Colon (tissue), 2 donors: ENCODE data around the gene TCP11.
"Not testable (repeated sequence)": the region's sequence is repeated elsewhere in the genome, so short reads cannot be mapped to it uniquely, and the experiment has no call there.

Experiments used
- FAIRE-seq: peaks from 2 replicates; lab custom pipeline; 2012; peaks lifted over from hg19 to GRCh38; lab: Jason Lieb, UNC
- donor health status: control.
- donor health status: control.

The TCP11 gene

DNA sequence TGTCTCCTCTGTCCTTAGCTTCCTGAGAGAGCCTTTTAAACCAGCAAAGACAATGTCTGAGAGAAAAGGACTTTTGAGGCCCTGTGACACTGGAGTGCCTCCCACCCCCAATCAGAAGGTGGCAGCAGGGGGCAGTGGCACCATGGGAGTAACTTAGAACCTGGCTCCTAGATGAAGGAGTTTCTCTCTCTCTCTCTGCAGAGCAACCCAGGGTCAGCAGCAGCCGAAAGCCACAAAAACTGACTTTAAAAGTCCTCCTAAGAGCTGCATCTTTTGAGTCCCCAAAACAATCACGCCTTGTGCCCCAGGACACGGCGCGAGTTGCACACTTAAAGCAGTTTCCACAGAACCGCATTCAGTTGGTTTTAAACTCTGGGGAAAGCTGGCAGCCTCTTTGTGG lies 5.3 kb upstream of the TCP11 start:
- FAIRE-seq = no peak

GRCh38 chr6:35145757-35146156 lies 4.6 kb upstream of the TCP11 start:
- no peak for FAIRE-seq

GRCh38 chr6:35142588-35143569 lies 1.7 kb upstream of the TCP11 start:
- FAIRE-seq = no peak

GRCh38 chr6:35140639-35141006 lies 516 bp downstream of the TCP11 start:
- no peak for FAIRE-seq

- peak; percentile 18 for FAIRE-seq
Measured at GRCh38 chr6:35139924-35140638, 1.1 kb downstream of the TCP11 start.

DNA sequence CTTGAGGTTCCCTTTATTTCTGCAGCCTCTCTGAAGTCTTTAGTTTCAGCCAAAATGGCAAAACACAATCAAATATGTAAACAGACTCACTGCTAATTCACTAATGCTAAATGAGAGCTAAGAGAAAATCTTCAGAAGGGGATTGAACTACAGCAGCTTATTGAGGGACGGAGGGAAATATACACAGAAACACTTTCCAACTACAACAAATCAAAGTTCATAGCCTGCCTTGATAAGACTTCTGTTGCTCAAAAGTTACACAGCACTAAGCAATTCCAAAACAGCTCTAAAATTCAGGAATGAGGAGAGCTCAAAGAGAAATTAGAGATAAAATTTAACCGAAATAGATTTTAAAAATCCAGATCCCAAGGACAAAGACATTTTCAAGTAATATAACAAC lies 1.7 kb downstream of the TCP11 start:
- FAIRE-seq = no peak

DNA sequence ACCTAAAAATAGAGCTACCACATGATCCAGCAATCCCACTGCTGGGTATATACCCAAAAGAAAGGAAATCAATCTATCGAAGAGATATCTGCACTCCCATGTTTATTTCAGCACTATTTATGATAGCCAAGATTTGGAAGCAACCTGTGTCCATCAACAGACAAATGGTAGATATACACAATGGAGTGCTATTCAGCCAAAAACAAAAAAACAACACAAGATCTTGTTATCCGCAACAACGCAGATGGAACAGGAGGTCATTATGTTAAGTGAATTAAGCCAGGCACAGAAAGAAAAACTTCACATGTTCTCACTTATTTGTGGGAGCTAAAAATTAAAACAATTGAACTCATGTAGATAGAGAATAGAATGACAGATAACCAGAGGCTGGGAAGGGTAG lies 2.9 kb downstream of the TCP11 start:
- FAIRE-seq = not testable (repeated sequence)

GRCh38 chr6:35136185-35136584 lies 5.0 kb downstream of the TCP11 start:
- FAIRE-seq = no peak

GRCh38 chr6:35128496-35128895 lies 12.6 kb downstream of the TCP11 start:
- no peak for FAIRE-seq

- FAIRE-seq = no peak
Measured at GRCh38 chr6:35128042-35128441, 13.1 kb downstream of the TCP11 start.

DNA sequence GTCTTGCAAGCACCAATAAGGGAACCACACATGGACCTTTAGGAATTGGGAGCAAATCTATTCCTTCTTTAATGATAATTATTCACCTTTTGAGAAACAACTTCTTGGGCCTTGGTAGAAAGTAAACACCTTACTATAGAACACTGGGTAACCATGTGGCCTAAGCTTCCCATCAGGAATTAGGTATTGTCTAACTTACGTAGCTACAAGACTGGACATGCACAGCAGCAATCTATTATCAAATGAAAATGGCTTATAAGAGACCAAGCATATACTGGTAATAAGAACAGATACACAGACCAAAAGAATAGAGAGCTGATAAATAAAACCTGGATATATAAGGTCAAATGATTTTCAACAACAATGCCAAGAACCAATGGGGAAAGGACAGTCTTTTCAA lies 16.8 kb downstream of the TCP11 start:
- FAIRE-seq = no peak

DNA sequence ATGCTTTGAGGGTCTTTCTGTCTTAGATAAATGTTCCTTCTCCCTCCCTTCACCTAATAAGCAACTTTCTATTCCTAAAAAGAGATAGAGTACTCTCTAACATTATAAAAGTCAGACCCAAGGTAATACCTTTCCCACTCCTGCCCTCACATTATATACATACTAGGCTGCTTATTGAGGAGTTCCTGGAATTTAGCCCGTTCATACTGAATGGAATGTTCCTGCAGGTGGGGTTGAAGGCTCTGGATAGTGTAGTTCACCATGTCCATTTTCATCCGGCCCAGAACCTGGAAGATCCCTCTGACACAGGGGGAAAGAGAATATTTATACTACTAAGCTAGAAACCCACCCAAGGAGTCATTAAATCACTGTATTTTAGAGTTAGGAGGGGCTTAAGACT lies 20.4 kb downstream of the TCP11 start:
- FAIRE-seq = no peak

- no peak for FAIRE-seq
Measured at GRCh38 chr6:35108309-35108885, 32.7 kb downstream of the TCP11 start.

- FAIRE-seq = not testable (repeated sequence)
Measured at GRCh38 chr6:35107761-35108160, 33.4 kb downstream of the TCP11 start.

DNA sequence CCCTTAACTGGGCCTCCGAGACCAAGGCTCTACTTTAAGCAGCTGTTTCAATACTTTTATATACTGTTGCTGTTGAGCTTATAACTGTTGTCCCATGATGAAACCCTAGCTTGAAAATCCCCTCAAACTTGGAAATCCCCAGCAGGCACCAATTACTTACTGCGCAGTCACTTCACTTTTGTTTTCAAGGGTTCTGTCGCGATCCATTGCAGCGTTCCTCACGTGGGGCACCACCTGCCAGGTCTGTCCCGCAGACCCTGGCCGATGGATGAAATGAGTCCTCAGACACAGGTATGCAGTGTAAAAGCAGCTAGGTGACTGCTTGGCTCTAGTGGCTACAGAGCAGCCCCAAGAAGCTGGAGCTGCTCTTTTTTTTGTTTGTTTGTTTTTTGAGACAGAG lies 33.9 kb downstream of the TCP11 start:
- FAIRE-seq = not testable (repeated sequence)

- not testable (repeated sequence) for FAIRE-seq
Measured at GRCh38 chr6:35106061-35106460, 35.1 kb downstream of the TCP11 start.

DNA sequence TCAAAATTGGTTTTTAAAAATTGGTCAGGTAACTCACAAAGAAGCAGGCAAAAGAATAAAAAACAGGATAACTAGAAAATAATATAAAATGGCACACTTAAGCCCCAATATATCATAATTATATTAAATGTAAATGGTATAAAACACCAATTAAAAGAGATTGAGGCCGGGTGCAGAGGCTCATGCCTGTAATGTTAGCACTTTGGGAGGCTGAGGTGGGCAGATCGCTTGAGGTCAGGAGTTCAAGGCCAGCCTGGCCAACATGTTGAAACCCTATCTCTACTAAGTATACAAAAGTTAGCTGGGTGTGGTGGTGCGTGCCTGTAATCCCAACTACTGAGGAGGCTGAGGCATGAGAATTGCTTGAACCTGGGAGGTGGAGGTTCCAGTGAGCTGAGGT lies 36.1 kb downstream of the TCP11 start:
- FAIRE-seq = no peak

- no peak for FAIRE-seq
Measured at GRCh38 chr6:35099116-35099515, 42.0 kb downstream of the TCP11 start.

DNA sequence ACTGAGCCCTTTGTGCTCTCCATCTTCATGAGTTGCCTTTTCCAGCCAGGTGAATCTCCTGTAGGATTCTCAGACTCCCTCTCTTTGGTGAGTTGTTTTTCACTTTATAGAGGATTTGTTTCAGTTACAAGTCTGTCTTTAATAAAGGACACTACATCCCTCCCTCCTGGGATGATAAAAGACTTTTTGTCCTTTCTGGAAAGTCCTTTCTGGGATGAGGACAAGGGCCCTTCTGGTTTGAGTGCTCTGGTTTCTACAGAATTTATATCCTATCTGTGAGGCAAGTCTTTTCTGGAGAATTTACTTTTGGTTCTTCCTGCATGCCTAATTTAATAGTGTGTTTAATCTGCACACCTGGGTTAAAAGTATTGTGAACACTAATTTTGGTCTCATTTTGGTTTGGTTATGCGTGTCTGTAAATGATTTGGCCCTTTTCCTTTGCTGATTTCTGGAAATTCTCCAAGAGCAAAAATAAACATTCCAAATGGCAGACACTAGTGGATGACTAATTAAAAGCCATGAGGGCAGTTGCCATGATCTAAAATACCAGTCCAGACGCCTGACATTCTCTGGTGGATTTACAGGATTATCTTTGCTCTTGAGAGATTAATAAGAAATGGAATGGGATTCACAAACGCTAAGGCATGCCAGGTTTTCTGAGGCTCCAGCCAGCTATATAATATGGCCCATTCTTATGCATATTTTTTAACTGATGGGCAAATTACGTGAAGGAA lies 44.8 kb downstream of the TCP11 start:
- no peak for FAIRE-seq

DNA sequence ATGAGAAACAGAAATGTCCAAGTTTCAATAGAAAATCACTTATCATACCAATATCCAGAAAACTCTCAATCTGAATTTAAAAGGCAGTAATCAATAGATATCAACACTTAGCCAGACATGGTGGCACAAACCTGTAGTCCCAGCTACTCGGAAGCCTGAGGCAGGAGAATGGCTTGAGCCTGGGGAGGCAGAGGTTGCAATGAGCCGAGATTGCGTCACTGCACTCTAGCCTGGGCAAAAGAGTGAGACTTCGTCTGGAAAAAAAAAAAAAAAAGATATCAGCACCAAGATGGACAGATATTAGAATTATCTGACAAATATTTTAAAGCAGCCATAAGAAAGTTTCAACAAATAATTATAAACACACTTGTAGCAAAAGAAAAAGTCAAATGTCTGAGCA lies 47.0 kb downstream of the TCP11 start:
- FAIRE-seq = no peak

GRCh38 chr6:35093783-35094182 lies 47.4 kb downstream of the TCP11 start:
- FAIRE-seq = no peak

DNA sequence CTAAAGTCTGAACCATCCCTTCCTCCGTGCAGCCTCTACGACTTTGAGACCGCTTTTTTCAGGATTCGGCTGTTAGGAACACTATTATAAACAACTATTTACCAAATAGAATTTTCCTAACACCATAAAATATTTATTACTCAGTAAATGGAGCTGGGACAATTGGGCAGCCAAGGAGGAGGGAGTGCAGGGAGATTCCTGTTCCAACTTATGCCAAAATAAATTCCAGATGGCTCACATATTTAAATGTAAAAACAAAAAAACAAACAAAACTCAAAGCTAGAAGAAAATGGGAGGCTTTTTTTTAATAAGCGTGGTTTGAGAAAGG lies 48.1 kb downstream of the TCP11 start:
- no peak for FAIRE-seq
